GM21786 (cell line): ENCODE results near the gene ACOT11.

Experiments
- ATAC-seq: cut with Tn5 transposase; IDR thresholded peaks from one replicate; pipeline ENCODE4 v1.9.1; 2021; ENCODE audit not compliant: unreplicated experiment

Gene ACOT11

GRCh38 chr1:54640863-54641836 is 93.1 kb downstream of the ACOT11 start, which contains the start of gene MROH7:
MROH7 (plus strand) TSS chr1:54641786; CDS start chr1:54652927, 11,141 bp downstream.
- ATAC-seq, result no peak

- no peak for ATAC-seq
Observed at GRCh38 chr1:54643736-54644135, 95.7 kb downstream of the ACOT11 start.

- ATAC-seq, result no peak
Observed at GRCh38 chr1:54645806-54646676, 98.0 kb downstream of the ACOT11 start.

- ATAC-seq, result no peak
Observed at GRCh38 chr1:54649130-54649898, 101.3 kb downstream of the ACOT11 start.

- no peak for ATAC-seq
Observed at GRCh38 chr1:54649921-54650320, 101.9 kb downstream of the ACOT11 start.

GRCh38 chr1:54650417-54650816 is 102.4 kb downstream of the ACOT11 start:
- ATAC-seq, result no peak

- no peak for ATAC-seq
Observed at GRCh38 chr1:54651608-54652007, 103.6 kb downstream of the ACOT11 start.

GRCh38 chr1:54652168-54652567 is 104.1 kb downstream of the ACOT11 start:
- no peak for ATAC-seq

- no peak for ATAC-seq
Observed at GRCh38 chr1:54653036-54653435, 105.0 kb downstream of the ACOT11 start.

GRCh38 chr1:54658164-54658913 is 110.3 kb downstream of the ACOT11 start:
- ATAC-seq, result no peak
